ENCODE results near the gene RYK.

DNA sequence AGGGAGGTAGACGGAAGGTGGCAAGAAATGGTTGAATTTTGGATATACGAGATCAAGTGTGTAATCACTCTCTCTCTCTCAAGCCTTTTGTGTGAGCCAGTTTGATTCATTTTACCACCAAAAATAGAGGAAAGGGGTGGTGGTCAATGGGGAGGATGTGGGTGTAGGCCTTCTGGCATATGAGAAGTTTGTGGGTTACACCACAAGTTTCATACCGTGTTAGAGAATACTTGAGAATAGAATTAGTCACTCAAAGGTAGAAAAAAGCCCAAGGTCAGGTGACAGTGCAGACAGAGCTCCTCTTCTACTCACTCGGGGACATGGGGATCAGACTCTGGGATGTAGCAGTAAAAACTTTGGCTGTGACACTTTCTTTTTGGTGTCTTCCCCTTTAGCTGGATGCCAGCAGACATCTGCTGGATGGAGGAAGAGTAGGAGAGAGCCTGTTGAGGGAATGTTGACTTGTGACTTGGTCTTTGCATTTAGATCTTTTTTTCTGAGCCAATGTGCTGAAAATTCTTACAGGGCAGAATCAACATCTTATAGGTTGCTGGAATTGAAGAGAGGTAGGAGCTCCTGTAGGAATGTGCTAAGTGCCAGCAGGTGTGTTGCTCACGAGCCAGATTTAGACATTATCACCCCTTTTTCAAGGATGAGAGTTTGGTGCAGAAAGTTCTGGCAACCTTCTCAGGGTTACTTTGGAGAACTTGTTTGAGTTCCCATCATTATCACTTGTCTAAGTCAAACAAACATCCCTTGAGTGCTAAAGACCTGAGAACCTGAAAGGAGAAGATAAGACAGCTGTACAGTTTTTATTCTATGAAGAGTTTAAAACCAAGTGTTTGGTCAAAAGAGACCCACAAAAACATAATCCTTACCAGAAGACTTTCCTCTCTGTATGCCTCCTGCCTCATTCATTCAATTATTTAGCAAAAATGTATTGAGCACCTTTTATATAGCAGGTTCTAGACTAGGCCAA is 43.9 kb upstream of the RYK start:
- TF ChIP-seq POLR2A (IDR thresholded peaks at IDR 0.05; ENCODE audit: low read length) (no peak), GATA1 (IDR thresholded peaks at IDR 0.05; ENCODE audit: low read depth, low read length) (no peak)

Data from erythroblast (primary cell).